ENCODE results near the gene FSTL4.

- no peak for TF ChIP-seq CTCF (optimal IDR thresholded peaks at IDR 0.05 in 1 of 3, IDR thresholded peaks at IDR 0.05 in 1 of 3, conservative IDR thresholded peaks at IDR 0.05 in 1 of 3; ENCODE audit: extremely low read depth in 1 of 3, insufficient read depth in 2 of 3, low read length in 3 of 3)
- TF ChIP-seq EZH2 (IDR thresholded peaks at IDR 0.05; ENCODE audit: low read length), result no peak
These were observed 309.0 kb downstream of the FSTL4 start for GRCh38 chr5:133303298-133303697.

All from keratinocyte (primary cell).